ENCODE data around the gene STARD10.

GRCh38 chr11:72828692-72829101 is 34.9 kb upstream of the STARD10 start:
- no peak for TF ChIP-seq CTCF (IDR thresholded peaks at IDR 0.05)
- TF ChIP-seq POLR2A (IDR thresholded peaks at IDR 0.05), result no peak
